Trophoblast cell (in vitro differentiated cells and primary cell): ENCODE data around the gene WDR62.

Experiments used
- DNase-seq, 2 donors: peaks; one replicate each; pipeline ENCODE4 v3.0.0-alpha.2; 2016
- H2AFZ ChIP-seq: 2 replicates; pipeline ENCODE4 v1.6.1; 2013; ENCODE audit warnings: low read length, moderate library complexity, mild to moderate bottlenecking; ENCODE audit not compliant: insufficient read depth, poor library complexity
- H2AK5ac ChIP-seq: 2 replicates; pipeline ENCODE4 v1.6.1; 2013; ENCODE audit warnings: mild to moderate bottlenecking, low read length
- H2BK120ac ChIP-seq: 2 replicates; pipeline ENCODE4 v1.6.1; 2013; ENCODE audit warnings: low read length, mild to moderate bottlenecking, moderate library complexity; ENCODE audit not compliant: insufficient read depth, poor library complexity
- H2BK12ac ChIP-seq: 2 replicates; pipeline ENCODE4 v1.6.1; 2013; ENCODE audit warnings: mild to moderate bottlenecking, low read length, moderate library complexity
- H2BK5ac ChIP-seq: 2 replicates; pipeline ENCODE4 v1.6.1; 2013; ENCODE audit warnings: low read length, low read depth, moderate library complexity, mild to moderate bottlenecking; ENCODE audit not compliant: poor library complexity
- H3K14ac ChIP-seq: 2 replicates; pipeline ENCODE4 v1.6.1; 2013; ENCODE audit warnings: mild to moderate bottlenecking, low read length
- H3K18ac ChIP-seq: 2 replicates; pipeline ENCODE4 v1.6.1; 2013; ENCODE audit warnings: mild to moderate bottlenecking, low read length
- H3K23ac ChIP-seq: 2 replicates; pipeline ENCODE4 v1.6.1; 2013; ENCODE audit warnings: low read length
- H3K27ac ChIP-seq: 2 replicates; pipeline ENCODE4 v1.5.1; 2013; ENCODE audit warnings: low read depth, mild to moderate bottlenecking, inconsistent platforms, low read length, moderate library complexity
- H3K27me3 ChIP-seq: 2 replicates; pipeline ENCODE4 v1.6.1; 2013; ENCODE audit warnings: inconsistent platforms, mild to moderate bottlenecking, low read length, moderate library complexity; ENCODE audit not compliant: insufficient read depth
- H3K36me3 ChIP-seq, 2 experiments: 1 replicate in 1 of 2; 2 replicates in 1 of 2; pipeline ENCODE4 v1.6.1; 2013; ENCODE audit warnings: low read length in 2 of 2, mild to moderate bottlenecking in 2 of 2, moderate library complexity in 1 of 2; ENCODE audit not compliant: insufficient read depth in 2 of 2, control insufficient read depth in 1 of 2
- H3K4ac ChIP-seq: 2 replicates; pipeline ENCODE4 v1.6.1; 2013; ENCODE audit warnings: low read depth, mild to moderate bottlenecking, low read length, moderate library complexity
- H3K4me1 ChIP-seq, 2 experiments: 1 replicate in 1 of 2; 2 replicates in 1 of 2; pipeline ENCODE4 v1.6.1; 2013; ENCODE audit warnings: low read length in 2 of 2, mild to moderate bottlenecking in 2 of 2, moderate library complexity in 1 of 2; ENCODE audit not compliant: insufficient read depth in 2 of 2, control insufficient read depth in 1 of 2
- H3K4me2 ChIP-seq: 2 replicates; pipeline ENCODE4 v1.6.1; 2013; ENCODE audit warnings: inconsistent platforms, mild to moderate bottlenecking, low read length, moderate library complexity
- H3K4me3 ChIP-seq: 2 replicates; pipeline ENCODE4 v1.5.1; 2013; ENCODE audit warnings: mild to moderate bottlenecking, low read depth, low read length, inconsistent platforms
- H3K79me1 ChIP-seq: one replicate; pipeline ENCODE4 v1.6.1; 2013; ENCODE audit warnings: low read length
- H3K79me2 ChIP-seq: 2 replicates; pipeline ENCODE4 v1.6.1; 2013; ENCODE audit warnings: low read length, mild to moderate bottlenecking; ENCODE audit not compliant: control insufficient read depth, insufficient read depth, poor library complexity
- H3K9ac ChIP-seq: 2 replicates; pipeline ENCODE4 v1.6.1; 2013; ENCODE audit warnings: mild to moderate bottlenecking, low read length
- H3K9me3 ChIP-seq: 2 replicates; pipeline ENCODE4 v1.6.1; 2013; ENCODE audit warnings: low read depth, mild to moderate bottlenecking, control low read depth, inconsistent platforms, low read length; ENCODE audit not compliant: insufficient read depth
- H4K12ac ChIP-seq: 2 replicates; pipeline ENCODE4 v1.6.1; 2013; ENCODE audit warnings: low read depth, mild to moderate bottlenecking, low read length, moderate library complexity
- H4K8ac ChIP-seq: 2 replicates; pipeline ENCODE4 v1.6.1; 2013; ENCODE audit warnings: low read depth, mild to moderate bottlenecking, low read length, moderate library complexity
- H4K91ac ChIP-seq: one replicate; pipeline ENCODE4 v1.6.1; 2013; ENCODE audit warnings: low read depth, mild to moderate bottlenecking, low read length, moderate library complexity
- WGBS: extraction: QIAGEN DNeasy Blood & Tissue Kit; methylation state at CpG from one replicate; pipeline ENCODE4 v1.1.7; 2013; ENCODE audit warnings: missing lambda C conversion rate; ENCODE audit not compliant: insufficient read length, insufficient coverage; ENCODE audit errors: extremely low coverage; 5-methylcytosine and 5-hydroxymethylcytosine counted together

Gene WDR62

DNA sequence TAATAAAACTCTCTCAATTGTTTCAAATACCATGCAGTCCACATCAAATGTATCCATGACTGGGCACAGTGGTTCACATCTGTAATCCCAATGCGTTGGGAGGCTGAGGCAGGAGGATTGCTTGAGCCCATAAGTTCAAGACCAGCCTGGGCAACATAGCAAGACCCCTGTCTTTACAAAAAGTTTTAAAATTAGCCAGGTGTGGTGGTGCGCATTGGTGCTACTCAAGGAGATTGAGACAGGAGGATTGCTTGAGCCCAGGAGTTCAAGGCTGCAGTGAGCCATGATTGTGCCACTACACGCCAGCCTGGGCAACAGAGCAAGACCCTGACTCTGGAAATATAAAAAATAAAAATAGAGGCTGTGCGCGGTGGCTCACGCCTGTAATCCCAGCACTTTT, 27.0 kb upstream of the WDR62 start:
- Histone ChIP-seq H2BK120ac (no peak overlapping the region), H3K14ac (no peak overlapping the region), H3K9me3 (no peaks in the 10 kb centered on the region), H3K4me1 (peaks cover 0 to 7% of the 10 kb centered on the region in 2 experiments), H3K27me3 (no peaks in the 10 kb centered on the region), H3K36me3 (peaks cover 18 to 21% of the 10 kb centered on the region in 2 experiments), H3K4me2 (no peak overlapping the region), H4K12ac (no peak overlapping the region), H3K4ac (no peak overlapping the region), H3K4me3 (no peak overlapping the region), H3K79me1 (peaks cover 2% of the 10 kb centered on the region), H2AK5ac (no peak overlapping the region), H3K18ac (no peak overlapping the region), H3K79me2 (no peaks in the 10 kb centered on the region), H4K8ac (no peak overlapping the region), H2BK5ac (no peak overlapping the region), H3K9ac (no peak overlapping the region), H2AFZ (no peak overlapping the region), H2BK12ac (no peak overlapping the region), H3K23ac (no peak overlapping the region), H4K91ac (no peak overlapping the region), H3K27ac (no peak overlapping the region)
- no CpG with 5 or more reads among the region's 6 CpGs for WGBS
- DNase-seq = no peak

DNA sequence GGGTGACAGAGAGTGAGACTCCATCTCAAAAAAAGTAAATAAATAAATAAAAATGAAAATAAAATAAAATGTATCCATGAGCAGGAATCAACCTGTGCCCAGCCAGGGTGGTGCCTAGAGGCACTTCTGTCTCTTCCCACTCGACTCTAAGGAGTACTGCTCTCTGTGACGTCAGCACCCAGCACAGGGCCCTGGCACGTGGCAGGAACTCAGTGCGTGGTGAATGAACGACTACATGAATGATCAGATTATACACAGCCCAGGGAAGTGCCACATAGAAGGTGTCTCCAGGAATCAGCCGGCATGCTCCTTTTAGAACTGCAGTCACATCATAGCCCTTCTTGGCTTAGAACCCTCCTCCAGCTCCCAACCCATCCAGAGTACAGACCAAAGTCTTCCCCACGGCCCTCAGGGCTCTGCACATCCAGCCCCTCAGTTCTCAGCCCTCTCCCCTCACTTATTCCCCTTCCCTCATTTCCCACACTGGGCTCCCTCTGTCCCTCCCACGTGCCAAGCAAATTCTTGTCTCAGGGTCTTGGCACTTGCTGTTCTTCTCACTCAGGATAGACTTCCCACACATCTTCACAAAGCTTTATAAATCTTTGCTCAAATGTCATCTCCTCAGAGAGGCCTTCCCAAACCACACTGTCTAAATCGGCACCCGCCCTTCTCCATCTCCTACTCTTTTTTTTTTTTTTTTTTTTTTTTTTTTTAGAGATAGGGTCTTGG, 26.2 kb upstream of the WDR62 start:
- Histone ChIP-seq H3K79me2 (no peaks in the 10 kb centered on the region), H3K18ac (no peak overlapping the region), H4K12ac (no peak overlapping the region), H2BK12ac (no peak overlapping the region), H3K4me2 (no peak overlapping the region), H3K9me3 (no peaks in the 10 kb centered on the region), H4K8ac (no peak overlapping the region), H3K27me3 (no peaks in the 10 kb centered on the region), H2AFZ (no peak overlapping the region), H3K23ac (no peak overlapping the region), H3K4ac (no peak overlapping the region), H3K14ac (no peak overlapping the region), H3K4me1 (peaks cover 2 to 11% of the 10 kb centered on the region in 2 experiments), H3K36me3 (peaks cover 16 to 18% of the 10 kb centered on the region in 2 experiments), H3K4me3 (no peak overlapping the region), H3K9ac (peak overlapping the region; percentile 12), H3K27ac (no peak overlapping the region), H4K91ac (no peak overlapping the region), H3K79me1 (peaks cover 2% of the 10 kb centered on the region), H2BK5ac (no peak overlapping the region), H2BK120ac (no peak overlapping the region), H2AK5ac (no peak overlapping the region)
- DNase-seq = no peak
- WGBS = no CpG with 5 or more reads among the region's 10 CpGs

DNA sequence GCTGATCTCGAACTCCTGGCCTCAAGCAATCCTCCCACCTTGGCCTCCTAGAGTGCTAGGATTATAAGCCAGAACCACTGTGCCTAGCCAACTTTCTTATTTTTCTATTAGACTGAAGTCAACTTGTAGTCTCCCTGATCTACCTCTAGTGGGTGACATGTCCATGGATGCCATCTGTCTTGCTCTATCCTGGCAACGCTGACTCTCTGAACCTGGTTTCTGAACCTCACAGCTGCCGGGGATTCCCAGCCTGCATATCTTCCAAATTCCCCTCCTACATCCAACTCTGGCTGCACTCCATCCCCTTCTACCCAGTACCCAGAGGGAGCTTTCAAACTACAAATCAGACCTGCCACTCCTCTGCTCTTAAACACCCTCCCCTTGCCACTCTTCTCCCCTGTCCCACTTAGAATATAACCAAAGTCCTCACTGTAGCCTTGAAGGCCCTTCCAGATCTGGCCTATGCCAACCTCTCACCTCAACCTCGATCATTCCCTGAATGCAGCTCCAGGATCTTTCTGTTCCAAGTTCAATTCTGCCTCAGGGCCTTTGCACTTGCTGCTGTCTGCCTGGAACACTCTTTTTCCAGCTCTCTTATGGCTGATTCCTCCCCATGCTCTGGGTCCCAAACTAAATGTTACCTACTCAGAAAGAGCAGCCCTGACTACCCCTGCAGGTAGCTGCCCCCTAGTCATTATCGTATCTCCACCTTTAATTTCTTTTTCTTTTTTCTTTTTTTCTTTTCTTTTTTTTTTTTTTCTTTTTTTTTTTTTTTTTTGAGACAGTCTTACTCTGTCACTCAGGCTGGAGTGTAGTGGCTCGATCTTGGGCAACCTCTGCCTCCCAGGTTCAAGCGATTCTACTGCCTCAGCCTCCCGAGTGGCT, 24.2 kb upstream of the WDR62 start:
- no peak overlapping the region for H3K23ac ChIP-seq
- no peak overlapping the region for H3K18ac ChIP-seq
- no peak overlapping the region for H2BK5ac ChIP-seq
- H3K9ac ChIP-seq = no peak overlapping the region
- no peak overlapping the region for H3K4me2 ChIP-seq
- no peak overlapping the region for H3K4ac ChIP-seq
- H3K4me3 ChIP-seq = no peak overlapping the region
- peak; percentile 6 to 47 for DNase-seq
- H2BK120ac ChIP-seq = no peak overlapping the region
- no peaks in the 10 kb centered on the region for H3K9me3 ChIP-seq
- peaks cover 2 to 12% of the 10 kb centered on the region in 2 experiments for H3K4me1 ChIP-seq
- H2AFZ ChIP-seq = no peak overlapping the region
- H2BK12ac ChIP-seq = no peak overlapping the region
- H4K12ac ChIP-seq = no peak overlapping the region
- no CpG with 5 or more reads among the region's 8 CpGs for WGBS
- H3K36me3 ChIP-seq = peaks cover 8 to 10% of the 10 kb centered on the region in 2 experiments
- H3K79me2 ChIP-seq = no peaks in the 10 kb centered on the region
- H3K14ac ChIP-seq = no peak overlapping the region
- no peak overlapping the region for H4K91ac ChIP-seq
- no peak overlapping the region for H3K27ac ChIP-seq
- no peaks in the 10 kb centered on the region for H3K27me3 ChIP-seq
- H4K8ac ChIP-seq = no peak overlapping the region
- H3K79me1 ChIP-seq = peaks cover 2% of the 10 kb centered on the region
- no peak overlapping the region for H2AK5ac ChIP-seq

- H3K36me3 ChIP-seq = peaks cover 7% of the 10 kb centered on the region in 2 experiments
- H3K14ac ChIP-seq = no peak overlapping the region
- no peak overlapping the region for H2AFZ ChIP-seq
- no peak overlapping the region for H2BK12ac ChIP-seq
- no peaks in the 10 kb centered on the region for H3K79me2 ChIP-seq
- no peak overlapping the region for H4K8ac ChIP-seq
- no peak overlapping the region for H3K4me3 ChIP-seq
- H3K23ac ChIP-seq = no peak overlapping the region
- no peak overlapping the region for H3K4ac ChIP-seq
- no peak overlapping the region for H2AK5ac ChIP-seq
- no peak overlapping the region for H3K9ac ChIP-seq
- no CpG with 5 or more reads among the region's 6 CpGs for WGBS
- DNase-seq = no peak
- no peak overlapping the region for H4K91ac ChIP-seq
- H2BK120ac ChIP-seq = no peak overlapping the region
- no peak overlapping the region for H3K27ac ChIP-seq
- no peak overlapping the region for H3K18ac ChIP-seq
- peaks cover 2% of the 10 kb centered on the region for H3K79me1 ChIP-seq
- H2BK5ac ChIP-seq = no peak overlapping the region
- H3K4me2 ChIP-seq = no peak overlapping the region
- no peaks in the 10 kb centered on the region for H3K9me3 ChIP-seq
- H3K27me3 ChIP-seq = no peaks in the 10 kb centered on the region
- no peak overlapping the region for H4K12ac ChIP-seq
- peaks cover 2 to 12% of the 10 kb centered on the region in 2 experiments for H3K4me1 ChIP-seq
Observed at GRCh38 chr19:36031308-36031707, 23.4 kb upstream of the WDR62 start.
